ENCODE data around the gene RORB. TPM values are rescaled to one million over a fixed set of nuclear protein-coding genes. Genes with fewer than 3 reads are reported as not detected.

Gene RORB
- total RNA-seq, 4 donors from 2014 or later = under 0.01 to 0.66 (median 0.49) TPM

- Histone ChIP-seq H3K36me3 (no peaks in the 10 kb centered on the region), H3K27ac (replicated peaks in 1 of 4) (no peak overlapping the region), H3K9me3 (no peaks in the 10 kb centered on the region), H3K4me3 (no peak overlapping the region), H3K4me1 (no peaks in the 10 kb centered on the region), H3K27me3 (no peaks in the 10 kb centered on the region)
- WGBS = 95% methylated on average over 1 of the region's 1 CpG
- intact Hi-C loops (cut with DNase I) = no loop called here
- TF ChIP-seq CTCF (IDR thresholded peaks at IDR 0.05) = no peak
- TF ChIP-seq EP300 (IDR thresholded peaks at IDR 0.05) = no peak
- TF ChIP-seq POLR2AphosphoS5 (IDR thresholded peaks at IDR 0.05) = no peak
- TF ChIP-seq POLR2A (IDR thresholded peaks at IDR 0.05; ENCODE audit: low read depth) = no peak
- no peak for DNase-seq (ENCODE audit: extremely low spot score)
Observed at GRCh38 chr9:74663439-74663838, 166.3 kb downstream of the RORB start.

- no peaks in the 10 kb centered on the region for H3K4me1 ChIP-seq
- no peaks in the 10 kb centered on the region for H3K36me3 ChIP-seq
- WGBS = 71% methylated on average over 4 of the region's 4 CpGs
- intact Hi-C loops (cut with DNase I) = no loop called here
- H3K9me3 ChIP-seq = no peaks in the 10 kb centered on the region
- no peak for TF ChIP-seq POLR2A (IDR thresholded peaks at IDR 0.05; ENCODE audit: low read depth)
- TF ChIP-seq CTCF (IDR thresholded peaks at IDR 0.05) = no peak
- TF ChIP-seq POLR2AphosphoS5 (IDR thresholded peaks at IDR 0.05) = no peak
- no peak overlapping the region for H3K4me3 ChIP-seq
- no peaks in the 10 kb centered on the region for H3K27me3 ChIP-seq
- DNase-seq (ENCODE audit: extremely low spot score) = no peak
- no peak overlapping the region for H3K27ac ChIP-seq (replicated peaks in 1 of 4)
Observed at GRCh38 chr9:74666625-74667316, 169.6 kb downstream of the RORB start.

GRCh38 chr9:74672237-74672636, 175.1 kb downstream of the RORB start:
- no peaks in the 10 kb centered on the region for H3K36me3 ChIP-seq
- DNase-seq (ENCODE audit: extremely low spot score) = no peak
- H3K27ac ChIP-seq (replicated peaks in 1 of 4) = no peak overlapping the region
- intact Hi-C loops (cut with DNase I) = no loop called here
- H3K4me1 ChIP-seq = no peaks in the 10 kb centered on the region
- no peak for TF ChIP-seq POLR2AphosphoS5 (IDR thresholded peaks at IDR 0.05)
- TF ChIP-seq CTCF (IDR thresholded peaks at IDR 0.05) = no peak
- no peak for TF ChIP-seq EP300 (IDR thresholded peaks at IDR 0.05)
- TF ChIP-seq POLR2A (IDR thresholded peaks at IDR 0.05; ENCODE audit: low read depth) = no peak
- H3K9me3 ChIP-seq = no peaks in the 10 kb centered on the region
- WGBS = 84% methylated on average over 2 of the region's 2 CpGs
- H3K4me3 ChIP-seq = no peak overlapping the region
- no peaks in the 10 kb centered on the region for H3K27me3 ChIP-seq

- no peak for TF ChIP-seq EP300 (IDR thresholded peaks at IDR 0.05)
- TF ChIP-seq CTCF (IDR thresholded peaks at IDR 0.05) = no peak
- TF ChIP-seq POLR2AphosphoS5 (IDR thresholded peaks at IDR 0.05) = no peak
- no peak for TF ChIP-seq POLR2A (IDR thresholded peaks at IDR 0.05; ENCODE audit: low read depth)
- Histone ChIP-seq H3K36me3 (no peaks in the 10 kb centered on the region), H3K27ac (replicated peaks in 1 of 4) (no peak overlapping the region), H3K4me1 (no peaks in the 10 kb centered on the region), H3K27me3 (no peaks in the 10 kb centered on the region), H3K9me3 (no peaks in the 10 kb centered on the region), H3K4me3 (no peak overlapping the region)
- WGBS = 86% methylated on average over 6 of the region's 6 CpGs
- DNase-seq (ENCODE audit: extremely low spot score) = no peak
- intact Hi-C loops (cut with DNase I) = no loop called here
Observed at GRCh38 chr9:74674077-74674476, 176.9 kb downstream of the RORB start.

GRCh38 chr9:74681906-74682305, 184.8 kb downstream of the RORB start:
- intact Hi-C loops (cut with DNase I) = no loop called here
- H3K9me3 ChIP-seq = no peaks in the 10 kb centered on the region

More at GRCh38 chr9:74681906-74682305, 184.8 kb downstream of the RORB start:
- Histone ChIP-seq H3K4me3 (no peak overlapping the region), H3K36me3 (no peaks in the 10 kb centered on the region), H3K4me1 (no peaks in the 10 kb centered on the region), H3K27ac (replicated peaks in 1 of 4) (no peak overlapping the region), H3K27me3 (no peaks in the 10 kb centered on the region)
- no peak for TF ChIP-seq EP300 (IDR thresholded peaks at IDR 0.05)
- TF ChIP-seq POLR2A (IDR thresholded peaks at IDR 0.05; ENCODE audit: low read depth) = no peak
- no peak for TF ChIP-seq CTCF (IDR thresholded peaks at IDR 0.05)
- no peak for TF ChIP-seq POLR2AphosphoS5 (IDR thresholded peaks at IDR 0.05)
- WGBS = 45% methylated on average over 3 of the region's 3 CpGs
- DNase-seq (ENCODE audit: extremely low spot score) = no peak
